Frontal cortex (tissue), 1 donor: Measurements from ENCODE around the gene FBXW2. TPM values are rescaled to one million over a fixed set of nuclear protein-coding genes. Genes with fewer than 3 reads are reported as not detected.

ENCODE experiments used
- total RNA-seq: library from RNA; depleted of rRNA; stranded (reverse); fragments of >200 nt; gene quantifications from one replicate; pipeline ENCODE4 v1.2.3, GENCODE V29; 2014

FBXW2 gene
- total RNA-seq, 1 donor from 2014 or later: 39.9 TPM

Other genes starting within 250 kb of the FBXW2 start
- 41.2 TPM for gene CDK5RAP2, start 213.2 kb downstream of the FBXW2 start, total RNA-seq
- gene MEGF9, start 78.9 kb downstream of the FBXW2 start, total RNA-seq: 59.5 TPM
- gene PSMD5, start 49.5 kb upstream of the FBXW2 start, total RNA-seq: 31.0 TPM
- gene PHF19, start 83.8 kb upstream of the FBXW2 start, total RNA-seq: 3.7 TPM
- gene TRAF1, start 133.4 kb upstream of the FBXW2 start, total RNA-seq: 1.6 TPM